H1 (cell line): ENCODE data around the gene ZNF831.

Source experiments
- ASH2L ChIP-seq: fragments of 200-600, 300-600 bp; sonication (generic); IDR thresholded peaks from one replicate; pipeline ENCODE4 v1.7.1; 2017; ENCODE audit warnings: low read length
- CBX8 ChIP-seq: fragments of 300-800, 300-1000 bp; sonication (generic); IDR thresholded peaks from 2 replicates; pipeline ENCODE4 v1.7.1; 2016; ENCODE audit warnings: low read depth, low read length, borderline replicate concordance
- CHD1 ChIP-seq: IDR thresholded peaks from 2 replicates; pipeline ENCODE4 v1.6.1; 2012; ENCODE audit warnings: low read depth, low read length, improper control_type of control experiment
- EP300 ChIP-seq, 2 experiments: IDR thresholded peaks; 1 replicate in 1 of 2; 2 replicates in 1 of 2; pipeline ENCODE4 v1.6.1; 2011 to 2012; ENCODE audit warnings: low read depth in 2 of 2, low read length in 2 of 2, mild to moderate bottlenecking in 2 of 2, borderline replicate concordance in 1 of 2, inconsistent platforms in 1 of 2, moderate library complexity in 1 of 2
- EZH2 ChIP-seq: fragments of 200-600 bp; sonication (generic); IDR thresholded peaks from 2 replicates; pipeline ENCODE4 v1.7.1; 2012; ENCODE audit warnings: low read depth, mild to moderate bottlenecking, moderate library complexity, low read length, inconsistent platforms; ENCODE audit not compliant: severe bottlenecking
- JUN ChIP-seq: IDR thresholded peaks from 2 replicates; pipeline ENCODE4 v1.6.1; 2011; ENCODE audit warnings: low read depth, mild to moderate bottlenecking, improper control_type of control experiment, low read length
- KDM5A ChIP-seq: fragments of 200-600 bp; IDR thresholded peaks from 2 replicates; pipeline ENCODE4 v1.7.1; 2012; ENCODE audit warnings: mild to moderate bottlenecking, low read length, inconsistent platforms, mixed read lengths
- NRF1 ChIP-seq: IDR thresholded peaks from 2 replicates; pipeline ENCODE4 v1.6.1; 2011; ENCODE audit warnings: mild to moderate bottlenecking, low read depth, low read length, improper control_type of control experiment
- SIN3A ChIP-seq, 2 experiments: IDR thresholded peaks in 1 of 2; conservative IDR thresholded peaks in 1 of 2; 2 replicates each; pipeline ENCODE4 v1.6.1; 2011 to 2012; ENCODE audit warnings: low read length in 2 of 2, improper control_type of control experiment in 1 of 2, low read depth in 1 of 2, mild to moderate bottlenecking in 1 of 2
- TF ChIP-seq, protein P1 (sequence below), 3 experiments: IDR thresholded peaks; 1 replicate in 2 of 3; 2 replicates in 1 of 3; pipeline versions ENCODE4 v1.5.1 to v1.6.1; 2011; ENCODE audit warnings: low read length in 3 of 3, mild to moderate bottlenecking in 3 of 3, inconsistent platforms in 2 of 3, low read depth in 1 of 3, moderate library complexity in 1 of 3; ENCODE audit not compliant: insufficient read depth in 1 of 3; ENCODE audit errors: control extremely low read depth in 1 of 3
- TF ChIP-seq, protein P2 (sequence below): IDR thresholded peaks from 2 replicates; pipeline ENCODE4 v1.6.1; 2012; ENCODE audit warnings: low read length, inconsistent platforms
- TF ChIP-seq, protein P3 (sequence below): IDR thresholded peaks from 2 replicates; pipeline ENCODE4 v1.6.1; 2012; ENCODE audit warnings: inconsistent platforms
- TF ChIP-seq, protein P4 (sequence below): IDR thresholded peaks from 2 replicates; pipeline ENCODE4 v1.6.1; 2011; ENCODE audit warnings: low read length, improper control_type of control experiment

DNA sequence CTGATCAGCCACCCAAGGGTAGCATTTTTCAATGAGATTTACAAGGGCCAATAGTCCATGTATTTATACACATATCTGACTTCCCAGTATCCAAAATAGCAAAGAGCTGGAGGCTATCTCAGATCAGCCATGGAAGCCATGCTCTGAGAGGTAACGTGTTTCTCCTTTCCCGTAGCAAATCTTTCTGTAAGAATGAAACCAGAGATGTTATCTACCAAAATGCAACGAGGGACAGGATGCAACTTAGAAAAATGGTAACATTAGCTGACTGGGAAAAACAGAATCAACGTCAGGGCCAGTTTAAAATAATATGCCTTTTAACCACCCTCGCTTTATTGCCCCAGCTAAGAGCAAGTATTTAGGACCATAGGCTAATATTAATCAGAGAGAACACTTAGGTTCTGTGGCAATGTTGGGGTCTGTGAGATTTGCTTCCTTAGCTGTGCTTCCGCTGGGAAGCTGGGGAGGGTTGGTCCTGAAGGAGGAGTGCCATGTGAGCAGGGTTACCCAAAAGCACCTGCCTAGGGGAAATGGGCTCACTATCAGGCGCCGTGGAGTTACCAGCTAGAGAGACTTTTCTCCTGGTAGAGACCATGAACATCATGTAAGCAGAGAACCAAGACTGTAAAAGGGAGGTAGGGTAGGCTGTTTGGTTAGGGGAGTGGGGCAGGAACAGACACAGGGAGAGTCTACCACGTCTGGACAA lies 1.2 kb downstream of the ZNF831 start:
- TF ChIP-seq SIN3A (conservative IDR thresholded peaks at IDR 0.05 in 1 of 2, IDR thresholded peaks at IDR 0.05 in 1 of 2; ENCODE audit: low read depth in 1 of 2, low read length in 2 of 2) (no peak), CBX8 (no peak), EZH2 (no peak), CHD1 (no peak), ASH2L (no peak), KDM5A (no peak), JUN (no peak), NRF1 (no peak), EP300 (IDR thresholded peaks at IDR 0.05; ENCODE audit: borderline replicate concordance in 1 of 2, low read depth in 2 of 2, low read length in 2 of 2) (no peak)
- TF ChIP-seq, protein P1, sequence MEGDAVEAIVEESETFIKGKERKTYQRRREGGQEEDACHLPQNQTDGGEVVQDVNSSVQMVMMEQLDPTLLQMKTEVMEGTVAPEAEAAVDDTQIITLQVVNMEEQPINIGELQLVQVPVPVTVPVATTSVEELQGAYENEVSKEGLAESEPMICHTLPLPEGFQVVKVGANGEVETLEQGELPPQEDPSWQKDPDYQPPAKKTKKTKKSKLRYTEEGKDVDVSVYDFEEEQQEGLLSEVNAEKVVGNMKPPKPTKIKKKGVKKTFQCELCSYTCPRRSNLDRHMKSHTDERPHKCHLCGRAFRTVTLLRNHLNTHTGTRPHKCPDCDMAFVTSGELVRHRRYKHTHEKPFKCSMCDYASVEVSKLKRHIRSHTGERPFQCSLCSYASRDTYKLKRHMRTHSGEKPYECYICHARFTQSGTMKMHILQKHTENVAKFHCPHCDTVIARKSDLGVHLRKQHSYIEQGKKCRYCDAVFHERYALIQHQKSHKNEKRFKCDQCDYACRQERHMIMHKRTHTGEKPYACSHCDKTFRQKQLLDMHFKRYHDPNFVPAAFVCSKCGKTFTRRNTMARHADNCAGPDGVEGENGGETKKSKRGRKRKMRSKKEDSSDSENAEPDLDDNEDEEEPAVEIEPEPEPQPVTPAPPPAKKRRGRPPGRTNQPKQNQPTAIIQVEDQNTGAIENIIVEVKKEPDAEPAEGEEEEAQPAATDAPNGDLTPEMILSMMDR (IDR thresholded peaks at IDR 0.05; ENCODE audit: control extremely low read depth in 1 of 3, insufficient read depth in 1 of 3, low read depth in 1 of 3, low read length in 3 of 3) = no peak
- TF ChIP-seq, protein P2, sequence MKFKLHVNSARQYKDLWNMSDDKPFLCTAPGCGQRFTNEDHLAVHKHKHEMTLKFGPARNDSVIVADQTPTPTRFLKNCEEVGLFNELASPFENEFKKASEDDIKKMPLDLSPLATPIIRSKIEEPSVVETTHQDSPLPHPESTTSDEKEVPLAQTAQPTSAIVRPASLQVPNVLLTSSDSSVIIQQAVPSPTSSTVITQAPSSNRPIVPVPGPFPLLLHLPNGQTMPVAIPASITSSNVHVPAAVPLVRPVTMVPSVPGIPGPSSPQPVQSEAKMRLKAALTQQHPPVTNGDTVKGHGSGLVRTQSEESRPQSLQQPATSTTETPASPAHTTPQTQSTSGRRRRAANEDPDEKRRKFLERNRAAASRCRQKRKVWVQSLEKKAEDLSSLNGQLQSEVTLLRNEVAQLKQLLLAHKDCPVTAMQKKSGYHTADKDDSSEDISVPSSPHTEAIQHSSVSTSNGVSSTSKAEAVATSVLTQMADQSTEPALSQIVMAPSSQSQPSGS = no peak
- TF ChIP-seq, protein P3, sequence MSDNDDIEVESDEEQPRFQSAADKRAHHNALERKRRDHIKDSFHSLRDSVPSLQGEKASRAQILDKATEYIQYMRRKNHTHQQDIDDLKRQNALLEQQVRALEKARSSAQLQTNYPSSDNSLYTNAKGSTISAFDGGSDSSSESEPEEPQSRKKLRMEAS = no peak
- TF ChIP-seq, protein P4, sequence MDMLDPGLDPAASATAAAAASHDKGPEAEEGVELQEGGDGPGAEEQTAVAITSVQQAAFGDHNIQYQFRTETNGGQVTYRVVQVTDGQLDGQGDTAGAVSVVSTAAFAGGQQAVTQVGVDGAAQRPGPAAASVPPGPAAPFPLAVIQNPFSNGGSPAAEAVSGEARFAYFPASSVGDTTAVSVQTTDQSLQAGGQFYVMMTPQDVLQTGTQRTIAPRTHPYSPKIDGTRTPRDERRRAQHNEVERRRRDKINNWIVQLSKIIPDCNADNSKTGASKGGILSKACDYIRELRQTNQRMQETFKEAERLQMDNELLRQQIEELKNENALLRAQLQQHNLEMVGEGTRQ = no peak
